ENCODE measurements around the gene CHD9NB. TPM values are rescaled to one million over a fixed set of nuclear protein-coding genes. Genes with fewer than 3 reads are reported as not detected.

The CHD9NB gene
- total and polyA plus RNA-seq, 10 of the 15 experiments (the other 5 are each of a cell fraction or from before 2014, with no cell fraction given): 0.14 to 1.6 (median 0.73) TPM

GRCh38 chr16:53091466-53092211, 38.9 kb upstream of the CHD9NB start (continued):
- TF ChIP-seq HSF1 (IDR thresholded peaks at IDR 0.05; ENCODE audit: low read depth, low read length): no peak
- peak; percentile 93 for TF ChIP-seq RAD51 (IDR thresholded peaks at IDR 0.05)
- no peak for TF ChIP-seq PKNOX1 (IDR thresholded peaks at IDR 0.05)
- no peak for TF ChIP-seq EZH2 (IDR thresholded peaks at IDR 0.05; ENCODE audit: borderline replicate concordance, control insufficient read depth, low read depth, low read length)

- H3K4me1 ChIP-seq (ENCODE audit: control insufficient read depth, insufficient read depth, low read length): peaks cover 44% of the 10 kb centered on the region
- H3K27me3 ChIP-seq (replicated peaks in 1 of 2; ENCODE audit: control insufficient read depth in 2 of 2, insufficient read depth in 2 of 2, low read length in 1 of 2): no peaks in the 10 kb centered on the region
- ChIA-PET POLR2A (interaction anchor here (0.6 to 4.7 kb wide), 8 partner anchors 9 to 117 kb away, joined by 3 to 66 read pairs (median 4); no protein-coding TSS in a partner anchor), CTCF (interaction anchor here (0.9 to 2.8 kb wide), 7 partner anchors 8 to 36 kb away, joined by 3 to 14 read pairs (median 5); partner anchors contain the start of gene CHD9), RAD21 (ENCODE audit: unreplicated experiment) (interaction anchor here (0.7 to 5.6 kb wide), 7 partner anchors 11 to 117 kb away, joined by 3 to 97 read pairs (median 6); no protein-coding TSS in a partner anchor), SMC1A (ENCODE audit: uncharacterized antibody, unreplicated experiment) (interaction anchor here (1.2 to 5.2 kb wide), 7 partner anchors 9 to 30 kb away, joined by 3 to 89 read pairs (median 12); no protein-coding TSS in a partner anchor)
- intact Hi-C loops (cut with micrococcal nuclease; ENCODE audit: unreplicated experiment): no loop called here
- H3K4me3 ChIP-seq: peak overlapping the region; percentile 55; the same call in 1 of the 2 replicates
- peaks cover 35% of the 10 kb centered on the region for H3K79me2 ChIP-seq (ENCODE audit: control insufficient read depth, insufficient read depth, low read length)
- no peak for FAIRE-seq
- BruUV-seq (replicated peaks): no TSS peak
- peak; percentile 59 for DNase-seq (ENCODE audit: low read depth, low spot score)
- peak overlapping the region; percentile 99 for H3K4me2 ChIP-seq (ENCODE audit: control insufficient read depth, insufficient read depth)
- peaks cover 1 to 3% of the 10 kb centered on the region in 2 experiments; a peak in 3 of 4 replicates for H3K36me3 ChIP-seq (ENCODE audit: control insufficient read depth in 2 of 2, insufficient read depth in 2 of 2, low read length in 1 of 2)
- H2AFZ ChIP-seq (ENCODE audit: control insufficient read depth, low read depth, low read length): peak overlapping the region; percentile 21
- no peaks in the 10 kb centered on the region for H4K20me1 ChIP-seq (ENCODE audit: control insufficient read depth, insufficient read depth)
- H3K9me3 ChIP-seq (replicated peaks; ENCODE audit: control insufficient read depth, insufficient read depth, low read length): no peaks in the 10 kb centered on the region
- H3K27ac ChIP-seq (ENCODE audit: control insufficient read depth, insufficient read depth): peak overlapping the region; percentile 96
- peak overlapping the region; percentile 68 for H3K9ac ChIP-seq (ENCODE audit: control insufficient read depth, insufficient read depth, low read length)
- in situ Hi-C loops (cut with MboI): no loop called here
- WGBS (ENCODE audit: insufficient coverage, insufficient replicate concordance, low lambda C conversion rate, missing lambda C conversion rate): 23% methylated on average over 13 of the region's 13 CpGs
- ATAC-seq: peak; percentile 80
- TF ChIP-seq CHD2 (IDR thresholded peaks at IDR 0.05; ENCODE audit: borderline replicate concordance, low read depth, low read length) (peak; percentile 61; the same call in 1 of the 2 replicates), TCF3 (IDR thresholded peaks at IDR 0.05; ENCODE audit: borderline replicate concordance, insufficient read depth, low read depth, low read length) (0 out of 2 replicates have a peak, but pooled peaks have one; percentile 3), BCL3 (IDR thresholded peaks at IDR 0.05; ENCODE audit: borderline replicate concordance, insufficient read depth, low read depth, low read length, poor library complexity, severe bottlenecking) (peak; percentile 61), SMC3 (IDR thresholded peaks at IDR 0.05; ENCODE audit: borderline replicate concordance, low read length) (peak; percentile 12; the same call in 1 of the 2 replicates), DPF2 (IDR thresholded peaks at IDR 0.05) (peak; percentile 54; the same call in 1 of the 2 replicates), RUNX3 (IDR thresholded peaks at IDR 0.05; ENCODE audit: low read length) (peak; percentile 93)
Observed at GRCh38 chr16:53090591-53091411, 38.1 kb upstream of the CHD9NB start.

Measured in GM12878 (cell line).